Activated CD8-positive, alpha-beta memory T cell treated with anti-CD3 and anti-CD28 coated beads, Interleukin-2, amount 50 U/mL, for 24 hours (primary cell): Measurements from ENCODE around the gene TIMP3.

ENCODE experiments used
- DNase-seq: peaks from one replicate; pipeline ENCODE4 v3.0.0-alpha.2; 2020; ENCODE audit errors: extremely low read depth

Gene TIMP3

DNA sequence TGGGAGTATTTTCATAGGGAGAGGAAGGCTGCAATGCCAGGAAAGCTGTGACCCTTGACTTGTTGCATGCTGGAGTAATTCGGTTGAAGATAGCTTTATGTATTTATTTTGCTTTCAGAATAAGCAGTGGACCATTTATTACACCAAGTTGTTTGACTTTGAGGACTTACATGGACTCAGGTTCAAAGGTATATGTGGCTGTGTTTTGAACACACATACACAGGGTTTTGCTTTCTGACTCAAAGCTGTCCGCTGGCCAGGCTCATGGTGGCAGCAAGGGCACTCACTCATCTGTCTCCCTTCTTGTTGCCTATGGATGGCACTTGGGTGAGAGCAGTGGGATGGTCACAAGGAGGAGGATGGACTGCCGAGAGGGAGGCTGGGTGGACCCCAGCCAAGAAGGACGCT is 6.5 kb downstream of the TIMP3 start:
- no peak for DNase-seq

DNA sequence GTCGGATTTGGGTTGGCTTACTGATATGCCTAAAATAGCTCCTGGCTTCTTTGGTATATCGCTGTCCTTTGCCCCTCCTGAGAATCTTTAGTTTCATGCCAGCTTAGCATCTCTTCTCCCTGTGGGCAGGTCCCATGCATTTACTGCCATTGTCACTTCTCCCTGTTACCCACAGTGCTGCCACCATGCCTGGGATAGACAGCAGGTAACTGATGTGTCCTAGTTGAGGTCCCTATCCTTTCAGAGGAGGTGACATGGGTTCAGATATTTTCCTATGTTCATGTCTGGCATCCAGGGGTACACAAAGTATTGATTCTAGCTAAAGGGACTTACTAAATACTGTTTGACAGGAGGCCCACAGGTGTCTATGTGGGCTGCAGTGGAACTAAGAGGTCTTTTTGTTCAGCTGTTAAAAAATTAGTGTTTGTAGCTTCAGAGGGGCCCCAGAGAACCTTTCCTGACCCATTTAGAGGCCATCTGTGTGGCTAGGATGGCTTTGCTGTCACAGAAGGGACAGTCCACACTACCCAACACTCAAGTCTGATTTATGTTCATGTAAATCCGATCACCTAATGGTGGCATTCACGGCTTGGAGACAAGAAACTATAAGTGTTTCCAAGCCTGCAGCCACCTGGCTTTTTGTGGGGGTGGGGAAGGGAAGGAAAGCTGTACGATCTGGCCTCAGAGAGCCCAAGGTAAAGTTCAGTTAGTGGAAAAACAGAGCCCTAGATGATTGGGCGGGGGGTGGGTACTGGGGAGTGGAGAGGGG is 8.5 kb downstream of the TIMP3 start:
- DNase-seq: no peak

DNA sequence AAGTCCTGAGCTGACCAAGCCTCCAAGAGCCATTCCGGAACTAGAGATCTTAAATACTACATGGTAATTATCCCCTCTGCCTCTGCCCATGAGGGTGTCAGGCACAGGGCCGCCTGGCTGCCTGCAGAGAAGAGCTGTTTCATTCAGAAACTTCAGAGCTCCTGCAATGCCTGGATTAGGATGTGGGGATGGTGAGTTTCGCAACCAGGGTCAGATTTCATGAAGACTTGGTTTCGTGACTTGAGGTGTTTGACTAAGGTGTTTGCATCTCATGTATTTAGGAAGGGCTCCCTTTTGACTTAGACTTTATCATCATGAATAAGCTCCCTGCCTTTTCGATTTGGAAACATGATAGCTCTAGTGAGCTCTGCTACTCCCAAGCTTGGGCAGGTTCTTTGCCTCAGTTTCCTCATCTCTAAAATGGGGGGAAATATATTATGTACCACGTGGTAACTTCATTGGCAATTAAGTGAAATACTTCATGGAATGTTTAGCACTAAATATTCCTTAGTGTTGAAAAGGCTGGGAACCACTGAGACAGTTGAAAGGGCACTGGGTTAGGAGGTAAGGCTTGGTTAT is 9.1 kb downstream of the TIMP3 start:
- DNase-seq: no peak

DNA sequence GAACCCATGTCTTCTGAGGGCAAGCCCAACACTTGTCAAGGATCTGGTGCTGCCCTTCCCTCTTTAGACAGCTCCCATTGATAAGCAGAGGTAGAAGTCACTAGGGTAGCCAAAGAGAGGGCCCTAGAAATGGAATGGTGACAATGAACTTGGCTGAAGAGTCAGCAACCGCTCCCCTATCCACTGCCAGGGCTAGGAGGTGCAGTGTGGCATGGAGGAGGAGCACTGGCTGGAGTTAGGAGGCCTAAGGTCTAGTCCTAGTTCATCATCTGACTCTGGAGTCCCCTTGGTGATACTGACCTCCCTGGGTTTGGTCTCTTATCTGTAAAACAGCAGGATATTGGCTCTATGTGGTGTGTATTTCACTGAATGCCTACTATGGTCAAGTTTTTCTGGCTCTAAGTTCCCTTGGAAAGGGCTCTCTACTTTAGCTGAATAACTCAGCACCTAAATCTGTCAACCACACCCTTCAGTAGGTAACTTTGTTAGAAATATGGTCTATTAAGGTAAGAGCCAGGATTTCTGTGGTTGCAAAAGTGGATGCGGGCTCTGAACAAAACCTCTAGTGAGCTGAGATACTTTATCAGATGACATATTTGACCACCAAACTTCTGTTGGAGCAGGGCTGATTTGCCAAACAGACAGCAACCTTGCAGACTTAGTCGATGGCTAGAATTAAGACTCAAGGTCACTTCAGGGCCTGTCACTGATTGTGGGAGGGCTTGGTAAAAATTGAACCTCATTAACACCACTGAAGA is 10.5 kb downstream of the TIMP3 start:
- no peak for DNase-seq

DNA sequence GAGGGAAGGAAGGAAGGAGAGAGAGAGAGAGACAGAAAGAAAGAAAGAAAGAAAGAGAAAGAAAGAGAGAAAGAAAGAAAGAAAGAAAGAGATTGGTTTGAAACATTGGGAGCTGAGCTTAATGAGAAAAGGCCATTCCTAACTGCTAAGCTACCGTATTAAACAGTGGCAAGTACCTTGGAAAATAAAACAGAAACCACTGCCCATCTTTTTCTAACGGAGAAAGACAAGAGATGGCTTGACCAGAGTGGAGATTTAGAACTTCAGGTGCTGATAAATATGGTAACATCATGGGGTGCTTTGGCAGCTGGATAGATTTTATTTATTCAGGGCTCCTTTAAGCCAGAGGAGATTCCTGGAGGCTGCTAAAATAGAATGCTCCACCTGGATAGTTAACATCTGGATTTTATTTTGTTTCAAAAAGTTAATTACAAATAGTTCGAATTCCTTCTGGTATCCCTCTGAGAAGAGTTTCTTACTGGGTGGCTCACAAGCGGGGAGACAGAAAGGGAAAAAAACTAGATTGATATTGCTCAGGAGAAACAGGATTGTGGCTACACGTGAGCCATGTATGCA is 12.9 kb downstream of the TIMP3 start:
- no peak for DNase-seq

DNA sequence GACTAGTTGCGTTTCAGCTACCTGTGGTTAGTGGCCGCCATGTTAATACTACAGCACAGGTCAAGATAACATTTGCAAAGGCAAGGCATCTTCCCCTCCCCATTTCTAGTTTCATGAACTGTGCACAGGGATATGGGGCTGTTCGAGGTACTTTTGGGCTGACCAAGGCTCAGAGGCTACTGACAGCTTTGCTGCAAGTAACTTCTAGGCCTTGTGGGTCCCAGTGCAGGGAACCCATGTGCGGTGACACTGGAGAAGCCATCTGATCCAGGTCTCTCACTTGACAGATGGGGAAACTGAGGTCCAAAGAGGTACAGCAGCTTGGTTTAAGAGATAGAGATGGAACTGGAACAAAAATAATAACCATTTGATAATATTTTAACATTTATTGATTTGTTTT is 13.6 kb downstream of the TIMP3 start:
- no peak for DNase-seq

DNA sequence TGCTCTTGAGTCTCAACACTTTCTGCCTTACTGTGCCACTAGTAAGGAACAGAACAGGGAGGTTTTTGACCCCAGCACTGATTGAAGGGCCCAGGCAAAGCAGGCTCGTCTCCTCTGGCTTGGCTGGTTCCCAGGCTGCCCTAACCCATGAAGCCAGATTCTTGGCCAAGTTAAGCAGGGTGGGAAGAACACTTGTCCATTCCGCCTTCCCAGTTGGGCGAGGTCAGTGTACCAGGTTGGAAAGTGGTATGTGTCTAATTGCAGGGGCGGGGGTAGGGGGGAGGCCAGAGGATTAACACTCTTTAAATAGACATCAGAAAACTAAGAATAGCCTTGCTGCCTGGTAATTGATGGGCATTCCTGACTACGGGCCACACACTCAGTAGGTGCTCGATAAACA is 14.4 kb downstream of the TIMP3 start:
- DNase-seq: no peak

DNA sequence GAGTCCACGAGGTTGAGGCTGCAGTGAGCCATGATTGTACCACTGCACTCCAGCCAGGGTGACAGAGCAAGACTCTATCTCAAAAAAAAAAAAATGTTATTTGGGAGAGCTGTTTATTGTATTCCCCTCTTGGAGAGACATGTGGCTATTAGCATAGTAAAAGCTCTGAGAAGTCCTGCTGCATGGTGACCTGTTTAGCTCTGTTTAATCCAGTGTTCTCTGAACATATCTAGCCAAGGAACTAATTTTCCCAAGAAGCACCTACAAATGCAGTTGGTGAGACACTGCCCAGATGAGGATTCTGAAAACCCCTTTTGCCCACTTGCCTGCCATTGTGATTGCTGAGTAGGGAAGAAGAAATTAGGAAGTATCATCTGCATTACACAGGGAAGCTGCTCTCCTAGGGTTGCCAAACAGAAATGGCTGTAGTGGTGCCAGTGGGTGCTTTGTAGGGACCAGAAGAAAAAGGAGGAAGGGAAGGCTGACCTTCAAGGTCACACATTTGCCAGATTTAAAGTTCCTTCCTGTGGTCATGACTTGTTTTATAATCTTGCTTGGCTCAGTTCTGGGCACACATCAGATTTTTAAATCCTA is 15.7 kb downstream of the TIMP3 start:
- DNase-seq: no peak

DNA sequence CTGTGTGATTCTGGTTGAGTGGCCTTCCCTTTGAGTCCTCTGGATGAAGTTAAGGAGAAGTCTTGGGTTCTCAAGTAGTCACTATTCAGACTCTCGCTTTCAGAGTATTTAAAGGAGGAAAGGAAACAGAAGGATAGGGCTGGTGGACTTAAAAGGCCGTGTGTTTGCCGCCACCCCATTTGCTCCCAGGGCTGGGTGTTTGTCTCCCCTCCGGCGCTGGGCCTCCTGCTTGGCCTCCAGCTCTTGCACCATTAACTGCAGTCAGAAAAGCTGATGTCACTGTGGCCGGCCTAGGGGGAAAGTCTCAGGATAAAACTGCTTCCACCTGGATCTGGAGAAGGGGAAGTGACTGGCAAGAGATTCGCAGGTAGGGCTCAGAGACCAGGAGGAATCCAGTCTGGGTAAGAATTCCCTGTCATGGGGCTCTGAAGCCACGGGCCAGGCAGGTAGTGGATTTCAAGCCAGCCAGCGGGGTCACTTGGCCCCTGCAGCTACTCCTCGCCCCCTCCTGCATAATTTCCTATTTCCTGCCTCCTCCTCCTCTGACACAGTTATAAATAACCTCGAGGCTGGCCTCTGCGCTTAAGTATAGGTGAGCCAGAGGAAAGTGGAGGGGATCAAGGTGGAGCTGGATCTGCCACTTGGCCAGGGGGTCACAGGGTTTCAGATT is 17.1 kb downstream of the TIMP3 start:
- no peak for DNase-seq

DNA sequence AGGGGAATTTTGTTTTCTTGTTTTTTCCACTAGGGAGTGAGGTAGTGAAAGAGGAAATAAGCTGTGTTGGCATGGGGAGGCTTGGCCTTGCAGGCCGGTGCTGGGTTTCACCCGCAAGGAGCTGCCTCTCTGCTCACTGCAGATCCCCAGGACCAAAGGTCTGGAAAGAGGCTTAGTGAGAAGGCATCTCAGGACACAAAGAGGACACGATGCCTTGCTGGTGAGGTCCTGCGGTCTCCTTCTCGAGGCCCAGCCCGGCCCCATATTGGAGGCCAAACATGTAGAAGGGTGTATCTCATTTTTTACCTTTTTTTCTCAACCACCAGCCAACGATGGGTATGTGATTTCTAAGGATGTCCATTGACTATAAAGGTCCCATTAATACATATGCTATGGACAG is 17.6 kb downstream of the TIMP3 start:
- no peak for DNase-seq

DNA sequence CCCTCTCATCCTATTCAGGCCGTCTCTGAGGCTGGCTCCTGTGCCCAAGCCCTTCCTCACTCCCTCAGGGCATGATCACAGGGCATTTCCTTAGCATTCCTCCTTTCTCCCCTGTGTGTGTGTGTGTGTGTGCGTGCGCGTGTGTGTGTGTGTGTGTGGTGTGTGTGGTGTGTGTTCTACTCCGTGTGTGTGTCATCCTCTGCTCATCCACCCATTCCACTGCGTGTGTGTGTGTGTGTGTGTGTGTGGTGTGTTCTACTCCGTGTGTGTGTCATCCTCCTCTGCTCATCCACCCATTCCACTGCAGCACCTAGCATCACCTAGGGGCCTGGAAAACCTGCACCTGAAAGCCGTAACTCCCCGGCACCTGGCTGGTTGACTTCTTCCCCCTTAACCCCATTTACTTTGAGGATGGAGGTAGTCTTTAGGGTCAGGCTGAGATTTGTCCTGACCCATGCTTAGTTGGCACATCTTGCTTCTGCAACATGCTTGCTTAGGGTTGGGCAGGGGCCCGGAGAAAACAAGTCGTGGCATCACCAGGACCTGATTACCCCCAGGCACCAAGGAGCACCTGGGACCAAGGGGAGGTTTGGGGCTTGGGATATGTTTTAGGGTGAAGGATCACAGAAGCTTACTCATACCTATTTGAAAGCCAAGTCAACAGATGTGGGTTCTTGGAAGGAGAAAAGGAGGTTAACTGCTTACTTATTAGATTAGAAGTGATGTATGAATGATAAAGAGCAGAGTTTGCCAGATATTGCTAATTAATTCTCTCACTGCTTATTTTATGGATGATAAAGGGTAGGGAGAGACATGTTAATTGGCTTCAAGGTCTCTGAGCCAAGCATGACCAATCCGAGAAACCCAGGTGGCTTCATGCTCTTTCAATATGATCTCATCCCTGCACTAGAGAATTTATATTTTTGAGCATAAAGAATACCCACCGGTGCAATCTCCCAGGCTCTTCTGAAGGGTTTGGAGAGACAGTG is 18.9 kb downstream of the TIMP3 start:
- no peak for DNase-seq

DNA sequence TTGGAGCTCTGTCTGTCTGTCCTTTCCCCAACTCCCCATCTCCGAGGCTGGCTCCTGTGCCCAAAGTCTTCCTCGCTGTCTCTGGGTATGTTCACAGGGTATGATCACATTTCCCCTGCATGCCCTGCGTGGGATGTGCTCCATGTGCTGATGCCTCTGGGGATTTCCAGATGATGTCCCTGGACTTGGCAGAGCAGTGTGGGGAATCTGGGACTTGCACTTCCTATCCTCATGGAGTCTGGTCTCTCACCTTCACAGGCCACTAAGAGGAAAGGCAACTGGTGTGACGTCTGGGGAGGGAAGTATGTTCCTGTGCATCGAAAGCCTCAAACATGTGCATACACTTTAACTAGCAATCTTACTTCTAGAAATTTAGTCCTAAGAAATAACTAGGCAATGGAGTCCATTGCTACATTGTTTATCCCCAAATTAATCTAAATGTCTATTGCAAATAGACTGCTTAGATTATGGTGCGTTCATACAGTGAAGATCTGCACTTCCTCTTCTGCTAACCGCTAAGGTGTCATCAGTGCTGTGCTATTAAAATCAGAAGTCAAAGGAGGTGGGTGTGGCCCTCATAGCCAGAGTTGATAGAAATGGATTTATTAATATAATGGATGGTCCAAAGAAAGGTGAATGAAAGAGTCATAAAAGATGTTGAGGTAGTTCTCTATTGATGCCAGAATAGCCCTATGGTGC is 20.8 kb downstream of the TIMP3 start:
- no peak for DNase-seq

DNA sequence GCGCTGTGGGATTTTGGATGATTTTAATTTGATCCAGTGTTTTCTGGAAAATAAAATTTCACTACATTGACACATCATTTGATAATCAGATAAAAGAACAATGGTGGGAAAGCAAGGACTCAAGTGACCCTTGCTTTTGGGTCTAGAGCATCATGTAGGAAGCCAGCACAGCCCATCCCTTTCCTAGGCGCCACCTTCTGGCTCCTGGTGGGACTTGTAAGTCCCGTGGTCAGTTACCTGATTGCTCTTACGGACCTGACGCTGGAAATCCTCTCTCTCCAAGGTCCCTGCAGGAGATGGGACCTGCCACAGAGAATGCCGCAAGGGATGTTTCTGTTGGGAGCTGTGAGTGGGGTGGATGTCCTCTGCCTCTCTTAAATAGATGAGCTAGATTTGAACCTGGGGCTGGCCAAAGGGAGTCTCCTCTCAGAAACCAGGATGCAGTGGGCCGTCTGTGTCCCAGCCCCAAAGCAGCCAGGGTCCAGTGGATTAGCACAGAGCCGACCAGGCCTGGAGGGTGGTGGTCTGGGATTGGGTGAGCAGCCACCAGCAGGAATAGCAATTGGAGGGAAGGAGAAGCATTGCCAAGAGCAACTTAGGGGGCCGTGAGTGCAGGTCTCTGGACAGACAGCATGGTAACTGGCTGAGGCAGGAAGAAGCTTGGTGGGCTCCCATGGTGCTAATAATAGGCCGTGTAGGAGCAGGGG is 21.7 kb downstream of the TIMP3 start:
- no peak for DNase-seq

DNA sequence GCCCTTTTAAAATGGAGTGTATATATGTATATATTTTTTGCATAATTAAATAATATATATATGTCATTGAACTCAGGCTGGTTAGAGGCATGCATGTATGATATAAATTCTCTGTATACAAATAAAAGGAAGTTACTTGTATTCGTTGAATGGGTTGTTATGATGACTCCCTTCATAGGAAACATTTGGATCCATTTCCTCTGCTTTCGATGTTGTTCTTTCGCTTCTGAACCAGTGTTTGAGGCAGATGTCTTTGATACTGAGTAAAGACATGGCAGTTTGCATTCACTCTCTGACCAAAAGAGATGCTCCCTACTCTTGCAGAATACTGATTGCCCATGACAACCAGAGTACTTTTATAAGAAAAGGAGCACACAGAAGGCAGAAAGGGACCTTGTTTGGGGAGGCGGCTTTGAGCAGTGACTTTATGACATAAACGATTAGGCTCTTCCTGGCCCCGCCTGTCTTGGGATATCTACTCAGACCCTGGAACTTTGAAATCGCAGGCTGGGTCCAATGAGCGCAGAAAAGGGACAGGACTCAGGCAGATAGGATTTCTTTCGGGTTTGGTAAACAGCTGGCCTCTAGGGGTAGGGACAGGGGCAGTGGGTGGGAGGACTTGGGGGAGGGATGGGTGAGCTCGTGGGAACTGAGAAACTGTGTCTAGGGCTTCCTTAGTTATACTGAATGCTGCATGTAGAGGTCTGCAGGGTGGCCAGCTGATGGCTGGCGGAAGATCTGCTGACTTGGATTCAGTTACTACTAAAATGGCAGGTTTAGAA is 23.2 kb downstream of the TIMP3 start:
- no peak for DNase-seq

DNA sequence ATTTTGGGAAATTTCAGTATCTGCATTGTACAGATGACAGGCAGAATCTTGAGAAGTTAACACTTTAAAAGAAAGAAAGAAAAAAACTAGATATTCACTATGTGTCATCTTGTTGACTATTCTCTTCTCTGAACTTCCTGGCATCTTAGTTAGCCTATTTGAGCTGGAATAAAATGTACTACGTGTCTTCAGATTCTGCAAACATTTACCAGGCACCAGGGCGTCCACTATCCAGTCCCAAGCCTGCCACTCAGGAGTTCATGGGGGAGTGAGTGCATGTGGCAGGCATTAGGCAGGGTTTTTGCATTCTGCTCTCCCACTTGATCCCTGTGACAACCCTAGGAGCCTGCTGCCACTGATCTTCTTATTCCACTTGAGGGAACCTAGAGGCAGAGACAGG is 25.0 kb downstream of the TIMP3 start:
- no peak for DNase-seq

DNA sequence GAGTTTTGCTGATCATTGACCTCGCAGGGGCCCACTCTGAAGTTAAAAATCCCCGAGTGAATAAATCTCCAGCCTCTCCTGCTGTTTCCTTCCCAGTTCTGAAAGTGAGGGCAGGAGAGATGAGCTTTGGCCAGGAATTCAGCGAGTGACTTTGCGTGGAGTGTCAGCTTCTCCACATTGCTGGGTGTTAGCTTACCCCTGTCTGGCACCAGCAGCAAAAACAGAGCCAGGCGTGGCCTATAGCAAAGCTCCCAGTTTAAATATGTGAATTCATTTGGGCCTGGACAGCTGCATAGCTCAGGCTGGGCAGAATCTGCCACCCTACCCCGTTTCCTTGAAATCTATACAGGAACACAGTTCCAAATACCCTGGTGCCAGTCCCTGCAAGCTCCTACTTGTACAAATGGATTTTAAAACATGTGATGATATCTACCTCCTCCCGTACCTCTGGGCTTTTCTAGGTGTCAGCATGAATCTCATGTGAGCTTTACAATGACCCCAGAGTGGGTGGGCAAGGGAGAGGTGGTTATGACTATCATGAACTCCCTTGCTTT is 25.6 kb downstream of the TIMP3 start:
- DNase-seq: no peak

DNA sequence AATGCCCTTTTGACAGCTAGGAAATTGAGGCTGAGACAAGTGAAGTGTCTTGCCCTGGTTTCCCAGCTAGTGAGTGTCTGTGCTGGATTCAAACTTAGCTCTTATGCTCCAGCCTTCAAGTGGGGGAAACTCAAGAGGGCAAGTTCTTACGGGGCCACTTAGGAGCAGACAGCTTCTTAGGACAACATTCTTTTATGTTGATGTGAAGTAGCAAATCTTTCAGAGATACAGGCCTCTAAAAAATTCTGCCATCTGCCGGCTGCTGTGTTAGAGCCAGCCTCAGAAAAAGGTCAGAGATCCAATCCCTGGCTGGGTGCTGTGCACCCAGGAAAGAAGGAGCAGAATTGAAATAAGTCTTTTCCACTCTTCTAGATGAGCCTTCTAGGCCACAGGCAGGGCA is 26.6 kb downstream of the TIMP3 start:
- DNase-seq: no peak

DNA sequence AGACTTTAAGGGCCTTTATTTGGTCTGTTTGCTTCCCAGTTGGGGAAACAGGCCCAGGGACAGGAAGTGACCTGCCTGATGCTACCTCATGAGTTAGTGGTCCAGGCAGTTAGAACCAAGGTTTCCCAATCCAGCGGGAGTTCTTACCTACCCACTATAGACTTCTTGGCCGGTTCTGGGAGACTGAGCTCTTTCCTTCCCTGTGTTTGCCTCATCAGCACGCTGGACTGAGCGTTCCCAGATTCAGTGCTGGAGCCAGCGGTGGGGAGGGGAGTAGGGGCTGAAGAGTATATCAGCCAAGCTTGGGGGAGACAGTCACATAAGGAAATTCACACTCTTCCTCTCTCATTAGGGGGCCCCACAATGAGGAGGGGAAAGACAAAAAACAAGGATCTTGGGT is 27.1 kb downstream of the TIMP3 start:
- DNase-seq: no peak
